NCI-H1105 (cell line): Measurements from ENCODE around the gene MED27.

Experiments used
- DNase-seq: peaks from one replicate; lab custom pipeline; 2025; lab: John Stamatoyannopoulos, UW

The MED27 gene

GRCh38 chr9:132043708-132044107 is 36.0 kb downstream of the MED27 start:
- no peak for DNase-seq

- no peak for DNase-seq
These were observed 37.3 kb downstream of the MED27 start for GRCh38 chr9:132042324-132042723.

GRCh38 chr9:132041798-132042197 is 37.9 kb downstream of the MED27 start:
- DNase-seq: no peak

GRCh38 chr9:132040808-132041207 is 38.9 kb downstream of the MED27 start:
- no peak for DNase-seq

GRCh38 chr9:132040246-132040645 is 39.4 kb downstream of the MED27 start:
- no peak for DNase-seq

GRCh38 chr9:132039284-132039683 is 40.4 kb downstream of the MED27 start:
- no peak for DNase-seq

- DNase-seq: peak; percentile 28
These were observed 42.2 kb downstream of the MED27 start for GRCh38 chr9:132037458-132037857.

GRCh38 chr9:132036521-132036920 is 43.1 kb downstream of the MED27 start:
- DNase-seq: no peak

GRCh38 chr9:132035679-132036078 is 44.0 kb downstream of the MED27 start:
- no peak for DNase-seq

- no peak for DNase-seq
These were observed 47.3 kb downstream of the MED27 start for GRCh38 chr9:132032238-132032950.

- DNase-seq: no peak
These were observed 48.0 kb downstream of the MED27 start for GRCh38 chr9:132031467-132032237.

GRCh38 chr9:132030626-132031325 is 48.9 kb downstream of the MED27 start:
- DNase-seq: no peak

GRCh38 chr9:132027752-132028663 is 51.7 kb downstream of the MED27 start:
- no peak for DNase-seq

- no peak for DNase-seq
These were observed 52.6 kb downstream of the MED27 start for GRCh38 chr9:132026932-132027585.

GRCh38 chr9:132025766-132026165 is 53.9 kb downstream of the MED27 start:
- DNase-seq: no peak

GRCh38 chr9:132024589-132024988 is 55.1 kb downstream of the MED27 start:
- DNase-seq: no peak

GRCh38 chr9:132023419-132024180 is 56.1 kb downstream of the MED27 start:
- peak; percentile 70 for DNase-seq

GRCh38 chr9:132020820-132021510 is 58.7 kb downstream of the MED27 start:
- DNase-seq: no peak

- no peak for DNase-seq
These were observed 59.4 kb downstream of the MED27 start for GRCh38 chr9:132020272-132020671.

- DNase-seq: no peak
These were observed 60.0 kb downstream of the MED27 start for GRCh38 chr9:132019702-132020101.
